Loucy (cell line): ENCODE data around the gene FDPS.

ENCODE experiments used
- CTCF ChIP-seq: fragments of 200-600 bp; sonication (generic); conservative IDR thresholded peaks from 2 replicates; pipeline ENCODE4 v1.5.1; 2014; ENCODE audit warnings: mild to moderate bottlenecking, antibody characterized with exemption, low read length
- EZH2phosphoT487 ChIP-seq: fragments of 200-600 bp; IDR thresholded peaks from 2 replicates; pipeline ENCODE4 v1.6.1; 2018; ENCODE audit warnings: antibody characterized with exemption, mild to moderate bottlenecking, moderate library complexity, borderline replicate concordance

- no peak for TF ChIP-seq CTCF
- no peak for TF ChIP-seq EZH2phosphoT487
Measured at GRCh38 chr1:155325603-155325893, 16.9 kb downstream of the FDPS start.
